HEK293T (cell line): ENCODE measurements around the gene PDZD2.

Experiments used
- CTCF ChIA-PET: fragments of 350-600 bp; formaldehyde crosslinking; extraction: SDS; loops from one replicate; lab custom pipeline; 2021; ENCODE audit warnings: antibody characterized with exemption, inconsistent platforms; lab: Yijun Ruan, JAX
- POLR2A ChIA-PET: fragments of 350-600 bp; formaldehyde crosslinking; extraction: SDS; loops from one replicate; lab custom pipeline; 2020; ENCODE audit warnings: antibody characterized with exemption, inconsistent platforms; lab: Yijun Ruan, JAX
- DNase-seq: peaks from one replicate; pipeline ENCODE4 v3.0.0; 2012; ENCODE audit warnings: mixed read lengths; ENCODE audit errors: extremely low spot score
- ARNT ChIP-seq: fragments of 450-650 bp; IDR thresholded peaks from 2 replicates; pipeline ENCODE4 v1.6.1; 2017; ENCODE audit warnings: mild to moderate bottlenecking
- BHLHE40 ChIP-seq: fragments of 450-650 bp; IDR thresholded peaks from 2 replicates; pipeline ENCODE4 v1.6.1; 2016; ENCODE audit warnings: mild to moderate bottlenecking, moderate library complexity, borderline replicate concordance
- CTBP1 ChIP-seq: fragments of 450-650 bp; IDR thresholded peaks from 2 replicates; pipeline ENCODE4 v1.6.1; 2016; ENCODE audit warnings: borderline replicate concordance
- ELF4 ChIP-seq: fragments of 450-650 bp; IDR thresholded peaks from 2 replicates; pipeline ENCODE4 v1.6.1; 2017; ENCODE audit warnings: antibody characterized with exemption
- FOXA1 ChIP-seq: fragments of 450-650 bp; IDR thresholded peaks from 2 replicates; pipeline ENCODE4 v1.6.1; 2016; ENCODE audit warnings: mild to moderate bottlenecking
- FOXK2 ChIP-seq: fragments of 450-650 bp; IDR thresholded peaks from 2 replicates; pipeline ENCODE4 v1.6.1; 2016; ENCODE audit warnings: mild to moderate bottlenecking
- FOXM1 ChIP-seq: fragments of 450-650 bp; IDR thresholded peaks from 2 replicates; pipeline ENCODE4 v1.6.1; 2017; ENCODE audit warnings: mild to moderate bottlenecking, borderline replicate concordance
- HDGF ChIP-seq: fragments of 450-650 bp; IDR thresholded peaks from 2 replicates; pipeline ENCODE4 v1.6.1; 2017; ENCODE audit warnings: antibody characterized with exemption, borderline replicate concordance
- L3MBTL2 ChIP-seq: fragments of 450-650 bp; conservative IDR thresholded peaks from 2 replicates; pipeline ENCODE4 v1.6.1; 2016; ENCODE audit warnings: mild to moderate bottlenecking
- LEF1 ChIP-seq: fragments of 450-650 bp; IDR thresholded peaks from 2 replicates; pipeline ENCODE4 v1.6.1; 2017; ENCODE audit warnings: mild to moderate bottlenecking, borderline replicate concordance
- NFRKB ChIP-seq: fragments of 450-650 bp; IDR thresholded peaks from 2 replicates; pipeline ENCODE4 v1.6.1; 2016; ENCODE audit warnings: mild to moderate bottlenecking, moderate library complexity
- SP1 ChIP-seq: fragments of 450-650 bp; IDR thresholded peaks from 2 replicates; pipeline ENCODE4 v1.6.1; 2017
- SUZ12 ChIP-seq: fragments of 450-650 bp; IDR thresholded peaks from 2 replicates; pipeline ENCODE4 v1.6.1; 2016; ENCODE audit warnings: mild to moderate bottlenecking
- TARDBP ChIP-seq: fragments of 450-650 bp; IDR thresholded peaks from 2 replicates; pipeline ENCODE4 v1.6.1; 2016
- ZNF384 ChIP-seq: fragments of 450-650 bp; IDR thresholded peaks from 2 replicates; pipeline ENCODE4 v1.6.1; 2016
- TF ChIP-seq, protein P1 (sequence below): fragments of 450-650 bp; IDR thresholded peaks from 2 replicates; pipeline ENCODE4 v1.6.1; 2016

PDZD2 gene

DNA sequence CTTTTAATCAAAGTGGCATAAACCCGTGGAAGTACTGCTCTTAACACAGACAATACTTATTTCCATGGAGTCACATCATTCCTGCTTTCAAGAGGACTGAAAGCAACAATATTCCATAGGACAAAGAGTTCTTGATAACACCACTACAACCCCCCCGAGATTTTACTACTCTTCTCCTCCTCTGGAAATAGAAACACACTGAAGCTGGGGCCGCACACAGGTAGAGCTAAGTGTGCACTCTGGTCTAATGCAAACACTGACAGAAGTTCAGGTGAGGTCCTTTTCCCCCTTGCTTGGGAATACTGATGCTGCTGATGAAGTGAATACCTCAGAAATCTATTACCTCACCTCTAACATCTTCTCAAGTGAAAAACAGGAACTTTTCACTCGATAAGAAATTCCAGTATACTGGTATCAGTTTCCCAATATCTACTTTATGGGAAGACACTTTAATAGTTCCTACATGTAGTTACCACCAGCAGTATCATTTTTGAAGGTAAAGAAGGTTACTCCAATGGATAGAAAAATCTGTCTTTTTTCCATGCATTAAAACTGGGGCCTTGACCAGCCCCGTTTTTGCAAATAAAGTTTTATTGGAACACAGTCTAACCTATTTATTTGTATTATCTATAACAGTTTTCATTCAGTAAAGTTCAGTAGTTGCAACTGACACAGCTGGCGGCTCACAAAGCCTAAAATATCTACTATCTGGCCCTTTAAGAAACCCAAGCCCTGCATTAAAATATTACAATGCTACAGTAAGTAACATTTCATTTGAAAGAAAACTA, 485.2 kb downstream of the PDZD2 start:
- CTCF ChIA-PET: no interaction called here
- TF ChIP-seq LEF1 (no peak), ZNF384 (no peak), FOXA1 (no peak), HDGF (no peak), FOXK2 (no peak), NFRKB (no peak), ELF4 (no peak), CTBP1 (no peak), SP1 (no peak), ARNT (no peak)
- DNase-seq: no peak
- POLR2A ChIA-PET: no interaction called here

DNA sequence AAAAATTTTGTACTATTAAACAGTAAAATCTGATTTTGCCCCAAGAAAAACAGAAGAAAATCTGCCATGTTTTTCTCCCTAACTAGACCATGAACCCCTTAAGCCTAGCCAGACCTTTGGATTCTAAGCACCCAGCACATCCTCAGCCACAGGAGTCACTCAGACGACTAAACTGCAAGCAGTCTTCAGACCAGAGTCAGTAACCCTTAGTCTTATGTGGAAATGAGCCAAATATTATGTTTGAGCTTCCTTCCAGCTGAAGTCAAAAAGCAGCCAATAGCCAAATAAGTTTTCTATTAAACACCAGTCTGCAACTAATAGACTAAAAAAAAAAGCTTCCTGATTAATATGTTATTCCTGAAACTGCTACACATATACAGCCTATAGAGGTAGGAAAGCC, 487.8 kb downstream of the PDZD2 start:
- CTCF ChIA-PET: interaction anchor here (0.6 kb wide), 1 partner anchor 44 kb away, joined by 3 read pairs; no protein-coding TSS in a partner anchor
- POLR2A ChIA-PET: no interaction called here
- TF ChIP-seq FOXM1 (no peak), ZNF384 (no peak), BHLHE40 (no peak), ELF4 (no peak), ARNT (no peak), TARDBP (no peak), LEF1 (no peak), NFRKB (no peak), SP1 (no peak), L3MBTL2 (no peak), SUZ12 (no peak), HDGF (no peak)
- TF ChIP-seq, protein P1, sequence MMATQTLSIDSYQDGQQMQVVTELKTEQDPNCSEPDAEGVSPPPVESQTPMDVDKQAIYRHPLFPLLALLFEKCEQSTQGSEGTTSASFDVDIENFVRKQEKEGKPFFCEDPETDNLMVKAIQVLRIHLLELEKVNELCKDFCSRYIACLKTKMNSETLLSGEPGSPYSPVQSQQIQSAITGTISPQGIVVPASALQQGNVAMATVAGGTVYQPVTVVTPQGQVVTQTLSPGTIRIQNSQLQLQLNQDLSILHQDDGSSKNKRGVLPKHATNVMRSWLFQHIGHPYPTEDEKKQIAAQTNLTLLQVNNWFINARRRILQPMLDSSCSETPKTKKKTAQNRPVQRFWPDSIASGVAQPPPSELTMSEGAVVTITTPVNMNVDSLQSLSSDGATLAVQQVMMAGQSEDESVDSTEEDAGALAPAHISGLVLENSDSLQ: no peak
- no peak for DNase-seq

DNA sequence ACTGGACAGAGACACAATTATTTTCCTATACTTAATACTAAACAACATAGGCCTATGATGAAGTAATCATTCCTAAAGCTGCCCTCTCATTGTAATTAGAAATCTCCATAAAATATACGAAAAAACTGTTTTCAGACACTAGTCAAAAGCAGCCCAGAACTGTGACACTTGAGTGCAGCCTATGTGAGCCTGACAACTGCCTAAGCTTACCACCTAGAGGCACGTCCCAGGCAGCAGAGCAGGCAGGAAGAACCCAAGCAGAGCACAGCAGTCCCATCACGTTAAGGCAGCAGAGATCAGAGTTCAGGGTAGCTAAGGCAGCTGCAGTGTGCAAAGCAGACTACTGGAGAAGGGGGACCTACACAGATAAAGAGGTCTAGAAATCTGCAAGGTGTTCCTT, 488.8 kb downstream of the PDZD2 start:
- POLR2A ChIA-PET: no interaction called here
- DNase-seq: no peak
- CTCF ChIA-PET: no interaction called here
- TF ChIP-seq FOXA1: no peak
- no peak for TF ChIP-seq FOXK2
- TF ChIP-seq CTBP1: no peak
- no peak for TF ChIP-seq TARDBP
- TF ChIP-seq, protein P1: no peak
- TF ChIP-seq BHLHE40: no peak
- no peak for TF ChIP-seq ZNF384
- no peak for TF ChIP-seq L3MBTL2

DNA sequence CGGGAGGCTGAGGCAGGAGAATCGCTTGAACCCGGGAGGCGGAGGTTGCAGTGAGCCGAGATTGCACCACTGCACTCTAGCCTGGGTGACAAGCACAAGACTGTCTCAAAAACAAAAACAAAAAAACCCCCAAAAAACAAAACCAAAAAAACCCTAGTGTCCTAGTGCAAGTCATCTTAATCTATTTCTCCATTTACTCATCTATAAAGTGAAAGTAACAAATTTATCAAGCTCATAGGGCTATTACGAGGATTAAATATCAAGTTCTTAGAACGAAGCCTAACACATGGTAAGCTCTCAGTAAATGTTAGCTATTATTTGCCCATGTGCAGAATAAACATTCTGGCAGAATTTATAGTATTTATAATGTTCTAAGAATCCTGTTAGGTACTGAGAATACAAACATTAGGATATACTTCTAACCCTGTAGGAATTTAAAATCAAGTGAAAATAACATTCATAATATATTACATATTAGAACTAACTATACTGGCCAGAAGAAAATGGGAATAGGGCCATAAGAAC, 490.2 kb downstream of the PDZD2 start:
- DNase-seq: no peak
- TF ChIP-seq NFRKB: no peak
- no peak for TF ChIP-seq HDGF
- no peak for TF ChIP-seq ELF4
- no peak for TF ChIP-seq ZNF384
- TF ChIP-seq FOXA1: no peak
- TF ChIP-seq L3MBTL2: no peak
- TF ChIP-seq FOXM1: no peak
- TF ChIP-seq BHLHE40: no peak
- no peak for TF ChIP-seq FOXK2
- TF ChIP-seq CTBP1: no peak
- no peak for TF ChIP-seq ARNT
- TF ChIP-seq LEF1: no peak
- TF ChIP-seq SUZ12: no peak
- TF ChIP-seq SP1: no peak
- TF ChIP-seq TARDBP: no peak
- TF ChIP-seq, protein P1: no peak
- CTCF ChIA-PET: interaction anchor here (0.6 kb wide), 1 partner anchor 12 kb away, joined by 6 read pairs; no protein-coding TSS in a partner anchor
- POLR2A ChIA-PET: no interaction called here

DNA sequence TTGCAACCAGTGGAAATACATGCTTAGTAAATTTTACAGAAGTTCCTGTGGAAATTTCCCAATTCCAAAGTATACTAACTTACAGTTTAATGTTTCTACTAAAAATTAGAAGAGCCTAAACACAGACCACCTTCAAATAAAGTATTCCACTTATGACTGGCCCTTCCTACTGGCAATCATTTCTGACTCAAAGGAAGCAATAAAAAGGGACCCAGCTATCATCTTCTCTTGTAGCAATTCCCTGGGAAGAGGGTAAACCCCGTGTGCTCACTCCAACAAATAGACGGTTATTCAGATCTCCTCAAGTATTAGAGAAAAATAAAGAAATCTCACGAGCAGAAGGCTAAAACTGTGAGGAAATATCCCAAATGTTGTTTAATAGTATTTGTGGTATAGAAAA, 491.9 kb downstream of the PDZD2 start:
- no peak for TF ChIP-seq ZNF384
- TF ChIP-seq, protein P1: peak; percentile 30; the same call in 1 of the 2 replicates
- ChIA-PET POLR2A (interaction anchor here (1.4 kb wide), 1 partner anchor 43 kb away, joined by 3 read pairs; the partner anchor contains the start of gene GOLPH3), CTCF (no interaction called here)
- DNase-seq: no peak

DNA sequence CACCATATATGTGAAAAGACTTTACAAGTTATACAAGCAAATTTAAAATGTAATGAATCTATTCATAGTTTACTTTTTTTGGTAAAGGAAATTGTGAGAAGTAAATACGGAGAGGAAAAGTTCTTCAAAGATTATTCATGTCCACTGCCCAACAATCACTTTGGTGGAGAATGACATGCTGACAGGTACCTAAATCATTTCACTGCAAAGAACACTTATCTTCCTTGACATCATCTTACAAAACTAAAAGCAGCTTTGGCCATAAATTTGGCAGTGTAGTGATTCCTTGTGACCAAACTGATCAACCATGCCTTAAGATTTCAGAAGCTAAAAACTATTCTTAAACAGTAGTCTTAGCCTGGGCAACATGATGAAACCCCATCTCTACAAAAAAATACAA, 492.7 kb downstream of the PDZD2 start:
- TF ChIP-seq, protein P1: 0 out of 2 replicates have a peak, but pooled peaks have one; percentile 22
- no peak for TF ChIP-seq TARDBP
- POLR2A ChIA-PET: interaction anchor here (1.4 kb wide), 1 partner anchor 42 kb away, joined by 3 read pairs; the partner anchor contains the start of gene GOLPH3
- CTCF ChIA-PET: no interaction called here
- no peak for DNase-seq
